Common myeloid progenitor, CD34-positive (primary cell): ENCODE results near the gene ADAM12.

Experiments
- CTCF ChIA-PET: fragments of 350-600 bp; sonication (Branson Sonifier 250); formaldehyde crosslinking; loops from one replicate; lab custom pipeline; 2021; ENCODE audit warnings: antibody characterized with exemption; lab: Charles Lee
- POLR2A ChIA-PET: fragments of 350-600 bp; sonication (Branson Sonifier 250); formaldehyde crosslinking; loops from one replicate; lab custom pipeline; 2021; ENCODE audit warnings: antibody characterized with exemption; lab: Charles Lee
- DNase-seq, 3 donors: peaks; one replicate each; pipeline versions ENCODE4 v3.0.0 to v3.0.0-alpha.2; 2013
- H3K27ac ChIP-seq, 2 experiments: 1 replicate in 1 of 2; 2 replicates in 1 of 2; pipeline ENCODE4 v1.7.0; 2013; ENCODE audit warnings: inconsistent platforms in 2 of 2, low read length in 2 of 2, mild to moderate bottlenecking in 2 of 2, low read depth in 1 of 2, moderate library complexity in 1 of 2; ENCODE audit not compliant: severe bottlenecking in 2 of 2, insufficient read depth in 1 of 2, poor library complexity in 1 of 2
- H3K27me3 ChIP-seq, 5 experiments: replicated peaks in 2 of 5; 1 replicate in 3 of 5; 2 replicates in 2 of 5; pipeline versions ENCODE4 v1.6.1 to v1.7.0; 2013; ENCODE audit warnings: low read length in 4 of 5, mild to moderate bottlenecking in 2 of 5, moderate library complexity in 2 of 5, inconsistent platforms in 1 of 5; ENCODE audit not compliant: insufficient read depth in 5 of 5, control insufficient read depth in 4 of 5
- H3K36me3 ChIP-seq, 4 experiments: 1 replicate in 2 of 4; 2 replicates in 2 of 4; pipeline versions ENCODE4 v1.6.1 to v1.7.0; 2013; ENCODE audit warnings: low read length in 3 of 4, control low read depth in 1 of 4, mild to moderate bottlenecking in 1 of 4; ENCODE audit not compliant: control insufficient read depth in 4 of 4, insufficient read depth in 4 of 4
- H3K4me1 ChIP-seq, 4 experiments: 1 replicate in 3 of 4; 2 replicates in 1 of 4; pipeline versions ENCODE4 v1.6.1 to v1.7.1; 2013; ENCODE audit warnings: low read length in 3 of 4, mild to moderate bottlenecking in 3 of 4, control low read depth in 1 of 4, inconsistent platforms in 1 of 4, moderate library complexity in 1 of 4; ENCODE audit not compliant: control insufficient read depth in 4 of 4, insufficient read depth in 4 of 4; ENCODE audit errors: control extremely low read depth in 1 of 4
- H3K4me3 ChIP-seq, 7 experiments: 1 replicate in 4 of 7; 2 replicates in 3 of 7; pipeline versions ENCODE4 v1.5.1 to v1.7.0; 2013; ENCODE audit warnings: mild to moderate bottlenecking in 7 of 7, low read length in 6 of 7, moderate library complexity in 6 of 7, inconsistent platforms in 2 of 7, low read depth in 2 of 7, control low read depth in 1 of 7; ENCODE audit not compliant: insufficient read depth in 4 of 7, control insufficient read depth in 1 of 7; ENCODE audit errors: extremely low read depth in 1 of 7
- H3K9me3 ChIP-seq, 5 experiments: 1 replicate in 4 of 5; 2 replicates in 1 of 5; pipeline versions ENCODE4 v1.6.1 to v1.7.1; 2013; ENCODE audit warnings: low read length in 4 of 5, mild to moderate bottlenecking in 2 of 5, inconsistent platforms in 1 of 5, low read depth in 1 of 5, moderate library complexity in 1 of 5; ENCODE audit not compliant: control insufficient read depth in 4 of 5, insufficient read depth in 2 of 5; ENCODE audit errors: control extremely low read depth in 1 of 5
- WGBS: methylation state at CpG from one replicate; pipeline ENCODE4 v1.1.5; 2013; ENCODE audit not compliant: insufficient coverage; 5-methylcytosine and 5-hydroxymethylcytosine counted together

The ADAM12 gene

GRCh38 chr10:126016882-126017281, 371.4 kb downstream of the ADAM12 start:
- Histone ChIP-seq H3K9me3 (peaks cover 0 to 3% (median 0%) of the 10 kb centered on the region in 5 experiments), H3K27ac (no peak overlapping the region), H3K4me3 (no peak overlapping the region), H3K36me3 (no peaks in the 10 kb centered on the region), H3K27me3 (no peaks in the 10 kb centered on the region), H3K4me1 (peaks cover 0 to 3% (median under 1%) of the 10 kb centered on the region in 4 experiments)
- WGBS: 100% methylated on average over 2 of the region's 3 CpGs
- DNase-seq: no peak
- ChIA-PET CTCF (interaction anchor here (0.9 to 1.1 kb wide), 2 partner anchors 14 to 35 kb away, joined by 3 read pairs; no protein-coding TSS in a partner anchor), POLR2A (no interaction called here)

- CTCF ChIA-PET: interaction anchor here (0.9 to 1.1 kb wide), 2 partner anchors 14 to 34 kb away, joined by 3 read pairs; no protein-coding TSS in a partner anchor
- peaks cover 0 to 3% (median under 1%) of the 10 kb centered on the region in 4 experiments for H3K4me1 ChIP-seq
- POLR2A ChIA-PET: no interaction called here
- H3K36me3 ChIP-seq: no peaks in the 10 kb centered on the region
- H3K4me3 ChIP-seq: no peak overlapping the region
- H3K9me3 ChIP-seq: peaks cover 0 to 3% (median 0%) of the 10 kb centered on the region in 5 experiments
- DNase-seq: no peak
- H3K27me3 ChIP-seq: no peaks in the 10 kb centered on the region
- H3K27ac ChIP-seq: no peak overlapping the region
- WGBS: 94% methylated on average over 3 of the region's 4 CpGs
Measured at GRCh38 chr10:126016156-126016805, 372.0 kb downstream of the ADAM12 start.

GRCh38 chr10:126015413-126015812, 372.9 kb downstream of the ADAM12 start:
- H3K27ac ChIP-seq: no peak overlapping the region
- WGBS: 100% methylated on average over 1 of the region's 3 CpGs
- no peak overlapping the region for H3K4me3 ChIP-seq
- ChIA-PET POLR2A (no interaction called here), CTCF (no interaction called here)
- H3K36me3 ChIP-seq: no peaks in the 10 kb centered on the region
- no peaks in the 10 kb centered on the region for H3K27me3 ChIP-seq
- H3K4me1 ChIP-seq: peaks cover 0 to 3% (median under 1%) of the 10 kb centered on the region in 4 experiments
- DNase-seq: no peak
- peaks cover 0 to 4% (median 0%) of the 10 kb centered on the region in 5 experiments for H3K9me3 ChIP-seq

- peaks cover 0 to 4% (median 0%) of the 10 kb centered on the region in 5 experiments for H3K9me3 ChIP-seq
- peaks cover 0 to 3% (median under 1%) of the 10 kb centered on the region in 4 experiments for H3K4me1 ChIP-seq
- ChIA-PET POLR2A (no interaction called here), CTCF (interaction anchor here (1.1 to 1.2 kb wide), 2 partner anchors 17 to 31 kb away, joined by 3 read pairs; no protein-coding TSS in a partner anchor)
- H3K27me3 ChIP-seq: no peaks in the 10 kb centered on the region
- H3K27ac ChIP-seq: no peak overlapping the region
- peaks cover 0 to 2% (median 0%) of the 10 kb centered on the region in 4 experiments for H3K36me3 ChIP-seq
- no peak overlapping the region for H3K4me3 ChIP-seq
- no peak for DNase-seq
- WGBS: 94% methylated on average over 5 of the region's 7 CpGs
Measured at GRCh38 chr10:126014309-126014708, 374.0 kb downstream of the ADAM12 start.

GRCh38 chr10:126013489-126014281, 374.6 kb downstream of the ADAM12 start:
- Histone ChIP-seq H3K36me3 (peaks cover 0 to 2% (median 0%) of the 10 kb centered on the region in 4 experiments), H3K9me3 (peaks cover 0 to 4% (median 0%) of the 10 kb centered on the region in 5 experiments), H3K4me3 (no peak overlapping the region), H3K27ac (no peak overlapping the region), H3K4me1 (peaks cover 0 to 3% (median under 1%) of the 10 kb centered on the region in 4 experiments), H3K27me3 (no peaks in the 10 kb centered on the region)
- POLR2A ChIA-PET: no interaction called here
- CTCF ChIA-PET: interaction anchor here (0.9 to 1.2 kb wide), 3 partner anchors 18 to 49 kb away, joined by 3 read pairs; no protein-coding TSS in a partner anchor
- DNase-seq: no peak
- 95% methylated on average over 10 of the region's 10 CpGs for WGBS

- H3K27ac ChIP-seq: no peak overlapping the region
- POLR2A ChIA-PET: no interaction called here
Measured at GRCh38 chr10:126012485-126012884, 375.8 kb downstream of the ADAM12 start.

More at GRCh38 chr10:126012485-126012884, 375.8 kb downstream of the ADAM12 start:
- Histone ChIP-seq H3K27me3 (no peaks in the 10 kb centered on the region), H3K4me1 (peaks cover 0 to 3% (median under 1%) of the 10 kb centered on the region in 4 experiments), H3K9me3 (peaks cover 0 to 4% (median 0%) of the 10 kb centered on the region in 5 experiments), H3K4me3 (no peak overlapping the region), H3K36me3 (peaks cover 0 to 2% (median 0%) of the 10 kb centered on the region in 4 experiments)
- CTCF ChIA-PET: no interaction called here
- WGBS: no CpG with 5 or more reads among the region's 2 CpGs
- no peak for DNase-seq
